ENCODE data around the gene USP48.

USP48 gene

DNA sequence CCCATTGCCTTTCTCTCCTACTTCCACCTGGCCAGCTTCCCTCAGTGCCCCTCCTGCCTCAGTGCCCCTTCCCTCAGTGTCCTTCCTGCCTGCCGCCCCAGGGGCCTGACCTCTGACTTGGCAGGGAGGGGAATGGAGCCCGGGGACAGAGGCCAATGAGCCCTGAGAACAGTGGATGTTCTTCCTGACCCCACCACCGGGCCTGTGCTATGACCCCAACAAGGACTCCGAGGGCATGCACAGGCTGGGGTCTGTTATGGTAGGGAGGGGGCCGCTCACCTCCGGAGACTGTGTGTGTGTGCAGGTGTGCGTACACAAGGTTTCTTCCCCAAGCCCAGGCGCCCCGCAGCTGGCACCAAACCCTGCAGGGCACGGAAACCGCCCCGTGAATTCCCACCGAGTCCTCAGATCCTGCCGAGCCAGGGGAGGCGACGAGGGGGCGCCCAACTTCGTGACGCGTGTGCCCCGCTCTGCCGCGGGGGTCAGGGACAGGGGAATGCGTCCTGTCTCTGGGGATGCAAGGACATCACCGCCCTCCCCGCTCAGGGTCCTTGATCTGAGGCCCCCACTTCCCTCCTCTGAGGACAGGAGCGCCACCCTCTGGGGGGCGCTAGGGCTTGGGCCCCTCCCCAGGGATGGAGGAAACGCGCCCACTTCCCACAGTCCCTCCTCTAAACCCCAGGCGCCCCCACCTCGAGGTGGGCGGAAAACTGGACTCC lies 114.6 kb downstream of the USP48 start:
- peaks cover 24% of the 10 kb centered on the region for H3K27me3 ChIP-seq (replicated peaks; ENCODE audit: insufficient read depth, low read length)
- H3K9me2 ChIP-seq (replicated peaks; ENCODE audit: insufficient read depth, low read length) = no peaks in the 10 kb centered on the region
- no peaks in the 10 kb centered on the region for H3F3A ChIP-seq (ENCODE audit: insufficient read depth, low read length)
- no peak overlapping the region for H3K9ac ChIP-seq (ENCODE audit: low read length)
- no peak overlapping the region for H3K27ac ChIP-seq (ENCODE audit: low read length)
- H3K9me3 ChIP-seq (replicated peaks; ENCODE audit: insufficient read depth, low read length) = no peaks in the 10 kb centered on the region
- H3K4me3 ChIP-seq (ENCODE audit: low read length) = no peak overlapping the region
- DNase-seq = no peak
- no peaks in the 10 kb centered on the region for H3K36me3 ChIP-seq (replicated peaks; ENCODE audit: insufficient read depth, low read length)
- no peak overlapping the region for H3K4me2 ChIP-seq (ENCODE audit: low read depth, low read length)
- no peak for TF ChIP-seq EZH2phosphoT487 (IDR thresholded peaks at IDR 0.05; ENCODE audit: low read length)
- TF ChIP-seq CTCF (IDR thresholded peaks at IDR 0.05; ENCODE audit: low read length) = no peak
- TF ChIP-seq EZH2 (optimal IDR thresholded peaks at IDR 0.05; ENCODE audit: low read depth, low read length) = no peak
- H2AFZ ChIP-seq (ENCODE audit: low read length) = no peak overlapping the region
- H3K79me2 ChIP-seq (ENCODE audit: low read length) = no peaks in the 10 kb centered on the region
- no peaks in the 10 kb centered on the region; the same call in 1 of the 2 replicates for H4K20me1 ChIP-seq (ENCODE audit: insufficient read depth, low read length)
- no peaks in the 10 kb centered on the region for H3K4me1 ChIP-seq (ENCODE audit: low read length)

DNA sequence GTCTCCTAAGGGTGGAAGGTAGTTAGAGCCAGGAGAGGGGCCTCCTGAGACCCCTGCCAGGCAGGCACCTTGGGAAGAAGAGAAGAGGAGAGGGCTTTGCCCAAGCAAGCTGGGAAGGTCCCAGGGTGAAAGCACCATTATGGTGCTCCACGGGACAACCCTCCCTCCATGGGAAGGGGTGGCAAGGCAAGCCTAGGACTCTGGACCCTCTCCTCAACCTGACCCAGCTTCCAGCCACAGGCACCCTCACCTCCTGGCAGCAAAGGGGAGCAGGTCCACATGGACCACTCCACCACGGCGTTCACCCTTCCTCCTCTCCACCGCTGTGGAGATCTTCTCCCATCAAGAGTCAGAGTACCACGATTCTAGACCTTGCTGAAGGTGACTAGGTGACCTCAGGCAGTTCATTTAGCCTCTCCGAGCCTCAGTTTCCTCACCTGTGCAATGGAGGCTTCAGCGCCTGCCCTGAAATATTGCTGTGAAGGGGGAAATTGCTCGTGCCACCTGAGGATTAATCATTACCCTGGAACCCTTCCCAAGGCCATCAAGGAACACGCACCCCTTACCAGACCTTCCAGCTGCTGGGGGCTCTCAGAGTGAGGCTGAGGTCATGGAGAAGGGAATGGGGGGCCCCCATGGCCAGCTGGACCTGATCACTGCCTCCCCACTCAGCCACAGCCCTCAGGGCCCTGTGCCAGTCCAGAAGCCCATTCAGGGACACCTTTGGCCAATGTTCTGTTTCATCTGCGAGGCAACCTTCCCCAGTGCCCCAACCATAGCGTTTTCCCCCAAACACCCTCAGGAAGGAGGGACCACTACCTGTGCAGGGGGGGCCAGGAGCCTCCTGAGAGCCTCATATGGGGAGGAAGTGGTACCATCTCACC lies 115.4 kb downstream of the USP48 start:
- H3K9ac ChIP-seq (ENCODE audit: low read length) = no peak overlapping the region
- no peak overlapping the region for H2AFZ ChIP-seq (ENCODE audit: low read length)
- H3K9me2 ChIP-seq (replicated peaks; ENCODE audit: insufficient read depth, low read length) = no peaks in the 10 kb centered on the region
- no peaks in the 10 kb centered on the region for H3K9me3 ChIP-seq (replicated peaks; ENCODE audit: insufficient read depth, low read length)
- no peaks in the 10 kb centered on the region for H3F3A ChIP-seq (ENCODE audit: insufficient read depth, low read length)
- H3K4me3 ChIP-seq (ENCODE audit: low read length) = no peak overlapping the region
- TF ChIP-seq EZH2phosphoT487 (IDR thresholded peaks at IDR 0.05; ENCODE audit: low read length) (no peak), EZH2 (optimal IDR thresholded peaks at IDR 0.05; ENCODE audit: low read depth, low read length) (no peak), CTCF (IDR thresholded peaks at IDR 0.05; ENCODE audit: low read length) (no peak)
- no peak overlapping the region for H3K27ac ChIP-seq (ENCODE audit: low read length)
- H3K4me1 ChIP-seq (ENCODE audit: low read length) = no peaks in the 10 kb centered on the region
- no peak overlapping the region for H3K4me2 ChIP-seq (ENCODE audit: low read depth, low read length)
- no peaks in the 10 kb centered on the region for H3K79me2 ChIP-seq (ENCODE audit: low read length)
- H3K36me3 ChIP-seq (replicated peaks; ENCODE audit: insufficient read depth, low read length) = no peaks in the 10 kb centered on the region
- no peaks in the 10 kb centered on the region; the same call in 1 of the 2 replicates for H4K20me1 ChIP-seq (ENCODE audit: insufficient read depth, low read length)
- DNase-seq = no peak
- H3K27me3 ChIP-seq (replicated peaks; ENCODE audit: insufficient read depth, low read length) = peaks cover 32% of the 10 kb centered on the region

- Histone ChIP-seq H3K4me1 (ENCODE audit: low read length) (no peaks in the 10 kb centered on the region), H3K36me3 (replicated peaks; ENCODE audit: insufficient read depth, low read length) (no peaks in the 10 kb centered on the region), H3K9ac (ENCODE audit: low read length) (no peak overlapping the region), H3K4me3 (ENCODE audit: low read length) (no peak overlapping the region), H3K4me2 (ENCODE audit: low read depth, low read length) (no peak overlapping the region), H3K27ac (ENCODE audit: low read length) (no peak overlapping the region), H4K20me1 (ENCODE audit: insufficient read depth, low read length) (no peaks in the 10 kb centered on the region), H3F3A (ENCODE audit: insufficient read depth, low read length) (no peaks in the 10 kb centered on the region), H3K79me2 (ENCODE audit: low read length) (no peaks in the 10 kb centered on the region), H3K9me2 (replicated peaks; ENCODE audit: insufficient read depth, low read length) (no peaks in the 10 kb centered on the region), H3K27me3 (replicated peaks; ENCODE audit: insufficient read depth, low read length) (peaks cover 40% of the 10 kb centered on the region), H3K9me3 (replicated peaks; ENCODE audit: insufficient read depth, low read length) (no peaks in the 10 kb centered on the region), H2AFZ (ENCODE audit: low read length) (no peak overlapping the region)
- no peak for DNase-seq
- TF ChIP-seq EZH2phosphoT487 (IDR thresholded peaks at IDR 0.05; ENCODE audit: low read length) (no peak), EZH2 (optimal IDR thresholded peaks at IDR 0.05; ENCODE audit: low read depth, low read length) (no peak), CTCF (IDR thresholded peaks at IDR 0.05; ENCODE audit: low read length) (no peak)
Measured at GRCh38 chr1:21666576-21667320, 116.2 kb downstream of the USP48 start.
